Stimulated activated CD8-positive, alpha-beta memory T cell treated with anti-CD3 and anti-CD28 coated beads, Interleukin-4, amount 100 ng/mL, for 48 hours (primary cell): ENCODE results near the gene SYPL2.
A peak's percentile ranks its signal among the peaks of the same experiment; 100 is the strongest.

Source experiments
- DNase-seq: peaks from one replicate; pipeline ENCODE4 v3.0.0-alpha.2; 2020

The SYPL2 gene

GRCh38 chr1:109521002-109521951 lies 54.9 kb downstream of the SYPL2 start:
- DNase-seq: no peak

- no peak for DNase-seq
Measured at GRCh38 chr1:109522026-109522425, 55.7 kb downstream of the SYPL2 start.

GRCh38 chr1:109523706-109524105 lies 57.4 kb downstream of the SYPL2 start:
- no peak for DNase-seq

GRCh38 chr1:109527098-109527811 lies 60.9 kb downstream of the SYPL2 start:
- no peak for DNase-seq

- DNase-seq: no peak
Measured at GRCh38 chr1:109527846-109528695, 61.7 kb downstream of the SYPL2 start.

GRCh38 chr1:109528712-109529111 lies 62.4 kb downstream of the SYPL2 start:
- no peak for DNase-seq

- peak; percentile 9 for DNase-seq
Measured at GRCh38 chr1:109529881-109530456, 63.6 kb downstream of the SYPL2 start.

GRCh38 chr1:109530457-109531087 lies 64.2 kb downstream of the SYPL2 start:
- peak; percentile 20 for DNase-seq

- peak; percentile 23 for DNase-seq
Measured at GRCh38 chr1:109531380-109531779, 65.0 kb downstream of the SYPL2 start.
